Aorta (tissue), 5 donors: Measurements from ENCODE around the gene KRTAP5-7. TPM values are rescaled to one million over a fixed set of nuclear protein-coding genes. Genes with fewer than 3 reads are reported as not detected.

Source experiments
- ATAC-seq: fragments of 200-7000 bp; cut with Tn5 transposase; one replicate; pipeline ENCODE4 v1.9.1; 2022; ENCODE audit warnings: moderate library complexity; ENCODE audit not compliant: low FRiP score
- DNase-seq, 2 donors: peaks; one replicate each; pipeline ENCODE4 v3.0.0-alpha.2; 2020
- H3K27ac ChIP-seq, 2 donors: one replicate each; pipeline ENCODE4 v1.5.1; 2013; ENCODE audit warnings: low read length in 2 of 2, mild to moderate bottlenecking in 2 of 2, moderate library complexity in 2 of 2, control low read depth in 1 of 2, inconsistent platforms in 1 of 2, low read depth in 1 of 2
- H3K27me3 ChIP-seq, 2 donors: one replicate each; pipeline ENCODE4 v1.6.1; 2013; ENCODE audit warnings: control low read depth in 1 of 2, low read length in 1 of 2, mild to moderate bottlenecking in 1 of 2, moderate library complexity in 1 of 2; ENCODE audit not compliant: insufficient read depth in 2 of 2, control insufficient read depth in 1 of 2
- H3K36me3 ChIP-seq, 2 donors: one replicate each; pipeline ENCODE4 v1.6.1; 2013; ENCODE audit warnings: control low read depth in 1 of 2, low read length in 1 of 2, mild to moderate bottlenecking in 1 of 2; ENCODE audit not compliant: insufficient read depth in 2 of 2, control insufficient read depth in 1 of 2
- H3K4me1 ChIP-seq, 2 donors: one replicate each; pipeline ENCODE4 v1.6.1; 2013; ENCODE audit warnings: low read length in 2 of 2, control low read depth in 1 of 2, mild to moderate bottlenecking in 1 of 2, moderate library complexity in 1 of 2; ENCODE audit not compliant: insufficient read depth in 2 of 2, control insufficient read depth in 1 of 2
- H3K4me3 ChIP-seq, 2 donors: one replicate each; pipeline ENCODE4 v1.5.1; 2013; ENCODE audit warnings: low read length in 2 of 2, control low read depth in 1 of 2, mild to moderate bottlenecking in 1 of 2
- H3K9me3 ChIP-seq: one replicate; pipeline ENCODE4 v1.6.1; 2013; ENCODE audit warnings: mild to moderate bottlenecking, low read length; ENCODE audit not compliant: control insufficient read depth
- WGBS, 2 donors: extraction: QIAGEN DNeasy Blood & Tissue Kit; methylation state at CpG; one replicate each; pipeline ENCODE4 v1.1.7; 2013; 5-methylcytosine and 5-hydroxymethylcytosine counted together
- intact Hi-C, 2 donors: fragments of 100-400 bp; cut with DNase I; formaldehyde crosslinking; loops; one replicate each; pipeline versions ENCODE4 v1.14.2 to v1.15.0; 2022
- polyA plus RNA-seq, 2 donors: library from polyadenylated mRNA; stranded (reverse); fragments of 200-250 nt; gene quantifications; one replicate each; pipeline ENCODE4 v1.2.3, GENCODE V29; 2013
- total RNA-seq, 2 donors: library from RNA; stranded (reverse); fragmentation: NEBNext Ultra II Directional; extraction: Animal tissue kit (Norgen Biotek cat#: 25700); gene quantifications; one replicate each; pipeline ENCODE4 v1.2.1, GENCODE V29; 2021
- donor health status: healthy with polysubstance abuse.
- donor health status: Bipolar disorder and iron deficiency.
- donor health status: DM: no; HTN: no; CAD: no.
- donor health status: DM: no; HTN: no; CAD: no.
- donor health status: DM: yes; HTN: yes; CAD: no.

The KRTAP5-7 gene
- total and polyA plus RNA-seq, 4 donors, result 0.39 to 0.63 TPM; not detected in 2

GRCh38 chr11:71491531-71491930 lies 35.5 kb upstream of the KRTAP5-7 start:
- Histone ChIP-seq H3K4me1 (no peaks in the 10 kb centered on the region), H3K27ac (no peak overlapping the region), H3K36me3 (peaks cover 0 to 11% of the 10 kb centered on the region in 2 donors), H3K4me3 (no peak overlapping the region), H3K9me3 (no peaks in the 10 kb centered on the region), H3K27me3 (no peaks in the 10 kb centered on the region)
- WGBS, 2 donors, result 86 to 87% methylated on average over 19 of the region's 19 CpGs
- ATAC-seq (peak; percentile 44), DNase-seq (peak; percentile 45 to 55)
- intact Hi-C loops, result no loop called here

GRCh38 chr11:71491940-71492339 lies 35.1 kb upstream of the KRTAP5-7 start:
- Histone ChIP-seq H3K36me3 (peaks cover 0 to 11% of the 10 kb centered on the region in 2 donors), H3K27ac (no peak overlapping the region), H3K4me3 (no peak overlapping the region), H3K9me3 (no peaks in the 10 kb centered on the region), H3K4me1 (no peaks in the 10 kb centered on the region), H3K27me3 (no peaks in the 10 kb centered on the region)
- intact Hi-C loops, result no loop called here
- ATAC-seq, result peak; percentile 40
- DNase-seq, result no peak
- 88 to 91% methylated on average over 9 of the region's 9 CpGs for WGBS, 2 donors

- DNase-seq (peak in 1 of 2 donors; percentile 61), ATAC-seq (no peak)
- 93 to 95% methylated on average over 20 of the region's 20 CpGs for WGBS, 2 donors
- no peak overlapping the region for H3K4me3 ChIP-seq
- H3K27me3 ChIP-seq, result no peaks in the 10 kb centered on the region
- no peaks in the 10 kb centered on the region for H3K9me3 ChIP-seq
- H3K27ac ChIP-seq, result no peak overlapping the region
- no peaks in the 10 kb centered on the region for H3K4me1 ChIP-seq
- peaks cover 2 to 17% of the 10 kb centered on the region in 2 donors for H3K36me3 ChIP-seq
- intact Hi-C loops, result no loop called here
Observed at GRCh38 chr11:71495286-71496230, 31.5 kb upstream of the KRTAP5-7 start.

- H3K36me3 ChIP-seq, result peaks cover 2 to 15% of the 10 kb centered on the region in 2 donors
- H3K27ac ChIP-seq, result no peak overlapping the region
- H3K9me3 ChIP-seq, result no peaks in the 10 kb centered on the region
- H3K4me3 ChIP-seq, result no peak overlapping the region
- 98% methylated on average over 13 of the region's 13 CpGs for WGBS, 2 donors
- ATAC-seq (no peak), DNase-seq (peak in 1 of 2 donors; percentile 34)
- intact Hi-C loops, result no loop called here
- H3K27me3 ChIP-seq, result no peaks in the 10 kb centered on the region
- H3K4me1 ChIP-seq, result no peaks in the 10 kb centered on the region
Observed at GRCh38 chr11:71496421-71496820, 30.6 kb upstream of the KRTAP5-7 start.

DNA sequence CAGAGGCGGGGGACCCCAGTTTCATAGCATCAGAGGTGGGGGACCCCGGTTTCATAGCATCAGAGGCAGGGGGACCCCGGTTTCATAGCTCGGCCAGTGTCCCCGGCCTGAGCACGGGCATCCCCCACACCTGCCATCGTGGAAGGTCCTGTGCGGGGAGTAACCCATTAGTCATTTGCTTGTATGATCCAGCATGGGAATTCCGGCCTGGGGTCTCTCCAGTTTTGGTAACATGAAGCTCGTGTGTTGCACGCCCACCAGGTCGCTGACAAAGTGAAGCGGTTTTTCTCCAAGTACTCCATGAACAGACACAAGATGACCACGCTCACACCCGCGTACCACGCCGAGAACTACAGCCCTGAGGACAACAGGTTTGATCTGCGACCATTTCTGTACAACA lies 29.0 kb upstream of the KRTAP5-7 start:
- ATAC-seq (no peak), DNase-seq (peak; percentile 40 to 61)
- Histone ChIP-seq H3K27ac (no peak overlapping the region), H3K9me3 (no peaks in the 10 kb centered on the region), H3K36me3 (peaks cover 2 to 11% of the 10 kb centered on the region in 2 donors), H3K27me3 (no peaks in the 10 kb centered on the region), H3K4me3 (no peak overlapping the region), H3K4me1 (no peaks in the 10 kb centered on the region)
- 96 to 97% methylated on average over 19 of the region's 19 CpGs for WGBS, 2 donors
- intact Hi-C loops, result no loop called here

DNA sequence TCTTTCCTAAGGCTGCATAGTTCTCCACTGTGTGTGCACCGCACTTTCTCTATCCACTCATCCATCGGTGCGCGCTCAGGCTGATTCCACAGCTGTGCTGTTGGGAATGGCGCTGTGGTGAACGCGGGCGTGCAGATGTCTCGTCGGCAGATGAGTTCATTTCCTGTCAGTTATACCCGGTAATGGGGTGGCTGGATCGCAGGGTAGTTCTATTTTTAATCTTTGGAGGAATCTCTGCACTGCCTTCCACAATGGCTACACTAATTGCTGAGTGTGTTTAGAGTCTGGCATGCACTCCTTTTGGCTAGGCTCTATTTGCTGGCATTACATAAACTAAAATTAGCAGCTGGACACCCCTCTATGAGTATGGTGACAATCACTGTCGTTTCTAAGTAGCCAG lies 27.9 kb upstream of the KRTAP5-7 start:
- DNase-seq, result peak in 1 of 2 donors; percentile 59
- Histone ChIP-seq H3K4me1 (no peaks in the 10 kb centered on the region), H3K27ac (no peak overlapping the region), H3K36me3 (peaks cover 6 to 12% of the 10 kb centered on the region in 2 donors), H3K27me3 (no peaks in the 10 kb centered on the region), H3K9me3 (no peaks in the 10 kb centered on the region), H3K4me3 (no peak overlapping the region)
- WGBS, 2 donors, result 82 to 83% methylated on average over 13 of the region's 13 CpGs
- intact Hi-C loops, result no loop called here
- no peak for ATAC-seq

GRCh38 chr11:71499546-71499945 lies 27.5 kb upstream of the KRTAP5-7 start:
- Histone ChIP-seq H3K4me1 (no peaks in the 10 kb centered on the region), H3K36me3 (peaks cover 9 to 10% of the 10 kb centered on the region in 2 donors), H3K27ac (no peak overlapping the region), H3K9me3 (no peaks in the 10 kb centered on the region), H3K4me3 (no peak overlapping the region), H3K27me3 (no peaks in the 10 kb centered on the region)
- no peak for ATAC-seq
- intact Hi-C loops, result no loop called here
- 93% methylated on average over 6 of the region's 6 CpGs for WGBS, 2 donors
- peak in 1 of 2 donors; percentile 51 for DNase-seq

GRCh38 chr11:71500601-71501021 lies 26.5 kb upstream of the KRTAP5-7 start:
- no peak for ATAC-seq
- no peak overlapping the region for H3K27ac ChIP-seq
- H3K4me3 ChIP-seq, result no peak overlapping the region
- DNase-seq, result peak in 1 of 2 donors; percentile 64
- H3K27me3 ChIP-seq, result no peaks in the 10 kb centered on the region
- WGBS, 2 donors, result 61 to 65% methylated on average over 6 of the region's 6 CpGs
- peaks cover 9 to 10% of the 10 kb centered on the region in 2 donors for H3K36me3 ChIP-seq
- intact Hi-C loops, result no loop called here
- no peaks in the 10 kb centered on the region for H3K4me1 ChIP-seq
- no peaks in the 10 kb centered on the region for H3K9me3 ChIP-seq
